Right ventricle myocardium inferior (tissue), 1 donor: ENCODE results near the gene KIAA0319L. TPM values are rescaled to one million over a fixed set of nuclear protein-coding genes. Genes with fewer than 3 reads are reported as not detected.
"Not testable (repeated sequence)": the region's sequence is repeated elsewhere in the genome, so short reads cannot be mapped to it uniquely, and the experiment has no call there.

Experiments used
- ATAC-seq: fragments of 200-7000 bp; cut with Tn5 transposase; one replicate; pipeline ENCODE4 v1.9.1; 2020; ENCODE audit warnings: mild to moderate bottlenecking, moderate library complexity
- DNase-seq: peaks from one replicate; pipeline ENCODE4 v3.0.0; 2021; ENCODE audit errors: missing footprints
- intact Hi-C: fragments of 100-400 bp; cut with DNase I; formaldehyde crosslinking; loops from one replicate; pipeline ENCODE4 v1.11.0; 2022
- total RNA-seq: library from RNA; stranded (reverse); fragmentation: NEBNext Ultra II Directional; extraction: Animal tissue kit (Norgen Biotek cat#: 25700); gene quantifications from one replicate; pipeline ENCODE4 v1.2.1, GENCODE V29; 2021
- donor health status: DM: no; HTN: yes; CAD: no; lungs with severe emphysema.

Gene KIAA0319L
- total RNA-seq, 1 donor from 2014 or later, result 67.7 TPM

- no peak for DNase-seq
- intact Hi-C loops, result no loop called here
- no peak for ATAC-seq
These were observed 29.6 kb upstream of the KIAA0319L start for GRCh38 chr1:35586808-35587207.

- ATAC-seq, DNase-seq, intact Hi-C loops: not testable (repeated sequence)
These were observed 28.6 kb upstream of the KIAA0319L start for GRCh38 chr1:35585805-35586204.

- intact Hi-C loops, result no loop called here
- DNase-seq (no peak), ATAC-seq (no peak)
These were observed 28.1 kb upstream of the KIAA0319L start for GRCh38 chr1:35585281-35585680.

GRCh38 chr1:35581621-35582020, 24.4 kb upstream of the KIAA0319L start:
- DNase-seq, intact Hi-C loops, ATAC-seq: not testable (repeated sequence)

- no peak for ATAC-seq
- intact Hi-C loops, result no loop called here
- DNase-seq, result no peak
These were observed 23.8 kb upstream of the KIAA0319L start for GRCh38 chr1:35580949-35581388.

- intact Hi-C loops, result no loop called here
- DNase-seq (peak; percentile 76), ATAC-seq (peak; percentile 58)
These were observed 20.1 kb upstream of the KIAA0319L start for GRCh38 chr1:35577071-35577998.

- ATAC-seq, intact Hi-C loops: not testable (repeated sequence)
- peak; percentile 58 for DNase-seq
These were observed 19.5 kb upstream of the KIAA0319L start for GRCh38 chr1:35576766-35577070.

GRCh38 chr1:35576061-35576765, 19.0 kb upstream of the KIAA0319L start:
- intact Hi-C loops, result no loop called here
- ATAC-seq, result no peak
- DNase-seq, result no peak

- intact Hi-C loops, result no loop called here
- ATAC-seq (no peak), DNase-seq (no peak)
These were observed 18.3 kb upstream of the KIAA0319L start for GRCh38 chr1:35575416-35575958.

- ATAC-seq (no peak), DNase-seq (peak; percentile 55)
- intact Hi-C loops, result no loop called here
These were observed 17.6 kb upstream of the KIAA0319L start for GRCh38 chr1:35574655-35575415.

GRCh38 chr1:35574125-35574654, 17.0 kb upstream of the KIAA0319L start:
- ATAC-seq (no peak), DNase-seq (no peak)
- intact Hi-C loops, result no loop called here

- intact Hi-C loops, result no loop called here
- no peak for ATAC-seq
- peak; percentile 75 for DNase-seq
These were observed 16.3 kb upstream of the KIAA0319L start, which contains the start of gene TFAP2E for GRCh38 chr1:35573198-35574124. Gene TFAP2E, plus strand, starts transcription at chr1:35573314. Its CDS starts 264 bp downstream, at chr1:35573578.

- intact Hi-C loops, result no loop called here
- no peak for DNase-seq
- ATAC-seq, result no peak
These were observed 15.1 kb upstream of the KIAA0319L start for GRCh38 chr1:35572296-35572695.

GRCh38 chr1:35571263-35571662, 14.1 kb upstream of the KIAA0319L start:
- no peak for ATAC-seq
- no peak for DNase-seq
- intact Hi-C loops, result no loop called here

- intact Hi-C loops, result no loop called here
- DNase-seq (no peak), ATAC-seq (no peak)
These were observed 13.5 kb upstream of the KIAA0319L start for GRCh38 chr1:35570589-35571137.

- intact Hi-C loops, result loop anchor here (2.0 kb wide), 2 partner anchors 157 to 203 kb away; no protein-coding TSS in a partner anchor
These were observed 12.7 kb upstream of the KIAA0319L start for GRCh38 chr1:35569936-35570335.

GRCh38 chr1:35568975-35569395, 11.8 kb upstream of the KIAA0319L start:
- peak; percentile 72 for DNase-seq
- ATAC-seq, result peak; percentile 47
- intact Hi-C loops, result loop anchor here (2.0 kb wide), 2 partner anchors 158 to 204 kb away; no protein-coding TSS in a partner anchor

More at GRCh38 chr1:35569936-35570335, 12.7 kb upstream of the KIAA0319L start:
- ATAC-seq (no peak), DNase-seq (no peak)
